Ovary (tissue), 9 donors: ENCODE data around the gene LRMDA. TPM values are rescaled to one million over a fixed set of nuclear protein-coding genes. Genes with fewer than 3 reads are reported as not detected.

Source experiments
- DNase-seq, 5 donors: peaks; one replicate each; pipeline ENCODE4 v3.0.0-alpha.2; 2019 to 2020
- H3K27ac ChIP-seq, 2 donors: fragments of 200-600 bp; one replicate each; pipeline versions ENCODE4 v1.5.1 to v1.8.0; 2019 to 2022
- H3K27me3 ChIP-seq: fragments of 200-600 bp; one replicate; pipeline ENCODE4 v1.8.0; 2022
- H3K36me3 ChIP-seq: fragments of 200-600 bp; sonication (generic); one replicate; pipeline ENCODE4 v1.5.1; 2019
- H3K4me1 ChIP-seq: one replicate; pipeline ENCODE4 v1.8.1; 2013; ENCODE audit warnings: mild to moderate bottlenecking, moderate library complexity; ENCODE audit not compliant: insufficient read depth
- H3K4me3 ChIP-seq: fragments of 200-600 bp; sonication (generic); one replicate; pipeline ENCODE4 v1.5.1; 2017
- H3K9me3 ChIP-seq, 2 donors: fragments of 200-600 bp in 1 of 2; sonication (generic) in 1 of 2; one replicate each; pipeline versions ENCODE4 v1.5.1 to v1.8.1; 2013 to 2019; ENCODE audit warnings: mild to moderate bottlenecking in 1 of 2, moderate library complexity in 1 of 2
- EP300 ChIP-seq: sonication (generic); formaldehyde crosslinking; IDR thresholded peaks from one replicate; pipeline ENCODE4 v1.6.1; 2017; ENCODE audit warnings: antibody characterized with exemption
- POLR2A ChIP-seq: fragments of 450-650 bp; IDR thresholded peaks from one replicate; pipeline ENCODE4 v1.6.1; 2017; ENCODE audit warnings: antibody characterized with exemption, mild to moderate bottlenecking, moderate library complexity
- WGBS, 3 donors: extraction: QIAGEN DNeasy Blood & Tissue Kit in 1 of 3; methylation state at CpG; one replicate each; pipeline versions ENCODE4 v1.1.5 to v1.1.7; 2013 to 2017; 5-methylcytosine and 5-hydroxymethylcytosine counted together
- intact Hi-C, 4 donors: fragments of 100-400 bp; cut with DNase I; formaldehyde crosslinking; loops; one replicate each; pipeline versions ENCODE4 v1.11.0 to v1.15.1; 2022 to 2023
- polyA plus RNA-seq, 2 donors: library from polyadenylated mRNA; stranded (reverse); fragments of 200-250 nt in 1 of 2; fragments of 350-450 nt in 1 of 2; fragmentation: Illumina TruSeq in 1 of 2; extraction: RNeasy Lipid Tissue Mini Kit (QIAGEN cat#74804) in 1 of 2; gene quantifications; one replicate each; pipeline ENCODE4 v1.2.3, GENCODE V29; 2013 to 2014
- total RNA-seq, 7 donors: library from RNA; depleted of rRNA in 2 of 7; stranded (reverse); fragments of >200 nt in 2 of 7; fragmentation: NEBNext Ultra II Directional in 3 of 7; extraction: Animal tissue kit (Norgen Biotek cat#: 25700) in 3 of 7; gene quantifications; one replicate each; pipeline versions ENCODE4 v1.1.0 to v1.2.4, GENCODE V29; 2016 to 2023
- TF ChIP-seq, protein P1 (sequence below), 3 donors: fragments of 450-650 bp in 2 of 3; fragments of 200-600 bp in 1 of 3; IDR thresholded peaks; one replicate each; pipeline versions ENCODE4 v1.5.1 to v1.8.0; 2016 to 2022; ENCODE audit warnings: antibody characterized with exemption in 3 of 3, mild to moderate bottlenecking in 1 of 3
- donor health status: DM: no; HTN: no; CAD: no; lungs with moderate emphysema.
- donor health status: DM: no; HTN: no; CAD: no.
- donor health status: Bipolar disorder and iron deficiency.
- donor health status: DM: yes; HTN: yes; CAD: no.
- donor health status: DM: no; HTN: no; CAD: no.
- donor health status: DM: yes; HTN: yes; CAD: no.

Gene LRMDA
- total and polyA plus RNA-seq, 9 donors: 14.8 to 30.7 (median 22.9) TPM

DNA sequence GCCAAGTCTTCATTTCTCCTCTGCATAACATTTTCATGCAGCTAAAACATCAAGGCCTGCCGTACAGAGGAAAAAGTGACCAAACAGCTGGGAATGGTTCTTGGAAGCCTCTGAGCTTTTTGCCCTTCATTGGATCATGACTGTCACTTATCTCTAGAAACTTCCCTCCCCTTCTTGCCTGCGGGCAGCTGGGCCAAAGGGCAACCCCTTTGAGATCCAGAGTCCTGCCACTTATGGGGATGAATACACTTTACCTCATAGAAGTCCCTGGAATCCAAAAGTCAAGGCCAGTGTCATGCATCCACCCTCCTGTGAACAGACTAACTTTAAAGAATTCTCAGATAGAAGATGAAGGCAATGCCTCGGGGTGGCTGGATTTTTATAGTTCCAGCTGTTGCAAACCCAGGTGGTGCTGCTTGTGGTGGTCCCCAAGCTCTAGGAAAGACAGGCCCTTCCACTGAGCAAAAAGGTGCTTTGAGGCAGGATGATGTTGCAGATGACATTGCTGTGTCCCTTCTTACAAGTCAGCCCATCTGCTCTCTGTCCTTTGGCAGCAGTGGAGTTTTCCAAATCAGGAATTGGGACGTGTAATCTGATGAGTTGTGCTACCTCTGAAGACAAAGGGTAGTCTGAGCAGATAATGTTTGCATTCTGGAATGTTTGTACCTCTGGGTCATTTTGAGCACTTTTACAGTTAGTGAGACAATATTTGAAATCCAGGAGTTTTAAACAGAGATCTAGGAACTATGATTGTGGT lies 64.2 kb downstream of the LRMDA start:
- Histone ChIP-seq H3K9me3 (no peaks in the 10 kb centered on the region), H3K36me3 (no peaks in the 10 kb centered on the region), H3K4me1 (peaks cover 13% of the 10 kb centered on the region), H3K4me3 (no peak overlapping the region), H3K27me3 (no peaks in the 10 kb centered on the region), H3K27ac (peak overlapping the region in 1 of 2 donors; percentile 22)
- peak in 1 of 5 donors; percentile 61 for DNase-seq
- intact Hi-C loops: no loop called here
- TF ChIP-seq, protein P1, sequence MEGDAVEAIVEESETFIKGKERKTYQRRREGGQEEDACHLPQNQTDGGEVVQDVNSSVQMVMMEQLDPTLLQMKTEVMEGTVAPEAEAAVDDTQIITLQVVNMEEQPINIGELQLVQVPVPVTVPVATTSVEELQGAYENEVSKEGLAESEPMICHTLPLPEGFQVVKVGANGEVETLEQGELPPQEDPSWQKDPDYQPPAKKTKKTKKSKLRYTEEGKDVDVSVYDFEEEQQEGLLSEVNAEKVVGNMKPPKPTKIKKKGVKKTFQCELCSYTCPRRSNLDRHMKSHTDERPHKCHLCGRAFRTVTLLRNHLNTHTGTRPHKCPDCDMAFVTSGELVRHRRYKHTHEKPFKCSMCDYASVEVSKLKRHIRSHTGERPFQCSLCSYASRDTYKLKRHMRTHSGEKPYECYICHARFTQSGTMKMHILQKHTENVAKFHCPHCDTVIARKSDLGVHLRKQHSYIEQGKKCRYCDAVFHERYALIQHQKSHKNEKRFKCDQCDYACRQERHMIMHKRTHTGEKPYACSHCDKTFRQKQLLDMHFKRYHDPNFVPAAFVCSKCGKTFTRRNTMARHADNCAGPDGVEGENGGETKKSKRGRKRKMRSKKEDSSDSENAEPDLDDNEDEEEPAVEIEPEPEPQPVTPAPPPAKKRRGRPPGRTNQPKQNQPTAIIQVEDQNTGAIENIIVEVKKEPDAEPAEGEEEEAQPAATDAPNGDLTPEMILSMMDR (IDR thresholded peaks at IDR 0.05): no peak
- TF ChIP-seq POLR2A: no peak
- TF ChIP-seq EP300: no peak
- 23 to 26% (median 25%) methylated on average over 4 of the region's 4 CpGs for WGBS, 3 donors

DNA sequence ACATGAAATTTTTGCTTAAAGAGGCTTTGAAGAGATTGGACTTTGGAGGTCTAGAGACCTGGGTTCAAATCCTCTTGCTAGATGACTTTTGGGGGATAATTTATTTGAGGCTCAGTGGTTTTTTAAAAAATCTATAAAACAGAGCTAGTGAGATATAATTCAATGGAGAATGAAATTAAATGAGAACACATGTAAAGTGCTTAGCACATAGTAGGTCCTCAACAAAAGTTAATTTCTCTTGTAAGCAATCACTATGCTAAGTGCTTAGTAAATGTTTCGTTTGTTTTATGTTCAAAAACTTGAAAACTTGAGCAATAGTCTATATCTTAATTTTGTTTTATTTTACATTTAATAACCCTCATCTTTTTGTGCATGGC lies 64.8 kb downstream of the LRMDA start:
- intact Hi-C loops: no loop called here
- Histone ChIP-seq H3K9me3 (no peaks in the 10 kb centered on the region), H3K4me1 (peaks cover 13% of the 10 kb centered on the region), H3K27me3 (no peaks in the 10 kb centered on the region), H3K36me3 (no peaks in the 10 kb centered on the region), H3K4me3 (no peak overlapping the region), H3K27ac (peak overlapping the region in 1 of 2 donors; percentile 22)
- WGBS, 3 donors: 94 to 97% (median 95%) methylated on average over 1 of the region's 1 CpG
- no peak for TF ChIP-seq POLR2A
- TF ChIP-seq, protein P1 (IDR thresholded peaks at IDR 0.05): no peak
- TF ChIP-seq EP300: no peak
- DNase-seq: no peak

DNA sequence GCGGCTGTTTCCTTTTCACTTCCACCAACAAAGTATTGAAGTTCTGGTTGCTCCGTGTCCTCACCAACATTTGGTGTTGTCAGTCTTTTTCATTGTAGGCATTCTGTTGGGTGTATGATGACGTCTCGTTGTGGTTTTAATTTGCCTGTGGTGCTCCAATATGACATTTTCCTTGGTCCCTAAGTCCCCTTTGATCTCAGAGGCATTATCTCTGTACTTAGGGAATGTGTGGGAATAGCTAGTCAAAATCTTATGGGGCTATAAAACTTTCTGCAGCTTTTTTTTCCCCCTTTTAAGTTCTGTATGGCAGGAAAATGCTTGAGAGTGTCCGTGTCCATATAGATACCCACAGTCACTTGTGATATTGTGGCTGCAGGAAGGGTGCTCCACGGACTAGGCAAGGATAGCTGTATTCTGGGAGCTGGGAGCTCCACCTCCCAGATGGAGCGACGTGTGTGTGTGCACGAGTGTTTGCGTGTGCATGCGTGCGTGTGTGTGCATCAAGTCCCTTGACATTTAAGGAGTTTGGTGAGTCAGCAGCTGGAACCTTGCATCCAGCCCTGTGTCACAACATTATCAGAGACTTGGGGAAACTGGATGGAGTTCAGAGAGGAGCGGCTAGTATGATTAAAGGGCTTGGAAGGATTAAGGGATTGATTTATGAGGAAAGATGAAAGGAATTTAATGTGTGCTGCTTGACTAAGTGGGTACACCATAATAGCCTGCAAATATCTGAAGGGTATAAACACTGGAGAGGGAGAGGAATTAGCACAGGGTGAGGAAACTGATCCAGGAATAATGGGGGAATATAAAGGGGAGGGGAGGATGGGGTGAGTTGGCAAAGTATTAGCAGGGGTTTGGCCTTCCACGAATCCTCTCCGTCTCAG lies 66.8 kb downstream of the LRMDA start:
- H3K9me3 ChIP-seq: no peaks in the 10 kb centered on the region
- H3K4me3 ChIP-seq: no peak overlapping the region
- H3K27ac ChIP-seq: peak overlapping the region in 1 of 2 donors; percentile 40
- intact Hi-C loops: no loop called here
- H3K36me3 ChIP-seq: no peaks in the 10 kb centered on the region
- peak; percentile 41 to 82 (median 68) for DNase-seq
- H3K4me1 ChIP-seq: peaks cover 13% of the 10 kb centered on the region
- H3K27me3 ChIP-seq: no peaks in the 10 kb centered on the region
- TF ChIP-seq POLR2A: no peak
- TF ChIP-seq EP300: no peak
- TF ChIP-seq, protein P1 (IDR thresholded peaks at IDR 0.05): no peak
- WGBS, 3 donors: 41 to 61% (median 48%) methylated on average over 15 of the region's 15 CpGs

DNA sequence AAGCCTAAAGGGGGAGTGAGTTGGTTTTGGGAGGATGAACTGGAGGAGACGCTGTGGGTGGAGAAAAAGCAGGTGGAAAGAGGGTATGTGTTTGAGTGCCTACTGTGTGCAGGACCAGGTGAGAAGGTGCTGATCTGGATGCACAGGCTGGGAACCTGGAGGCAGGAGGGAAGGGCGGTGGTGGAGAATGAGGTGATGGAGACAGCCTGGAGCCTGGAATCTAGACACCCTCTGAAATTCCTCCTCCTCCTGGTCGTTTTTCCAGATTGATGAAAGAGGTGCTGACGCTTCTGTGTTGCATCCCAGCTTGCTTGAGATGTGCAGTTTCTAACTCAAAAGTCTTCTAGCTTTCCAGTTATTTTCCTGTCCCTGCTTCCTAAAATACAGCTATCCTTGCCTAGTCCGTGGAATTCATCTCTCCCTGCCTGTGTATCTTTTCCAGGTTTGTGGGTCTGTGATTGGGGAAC lies 67.5 kb downstream of the LRMDA start:
- TF ChIP-seq, protein P1 (IDR thresholded peaks at IDR 0.05): no peak
- TF ChIP-seq EP300: no peak
- no peak for TF ChIP-seq POLR2A
- no peaks in the 10 kb centered on the region for H3K36me3 ChIP-seq
- WGBS, 3 donors: 44 to 66% (median 58%) methylated on average over 5 of the region's 5 CpGs
- H3K27ac ChIP-seq: peak overlapping the region in 1 of 2 donors; percentile 36
- H3K9me3 ChIP-seq: no peaks in the 10 kb centered on the region
- no peaks in the 10 kb centered on the region for H3K27me3 ChIP-seq
- no peak overlapping the region for H3K4me3 ChIP-seq
- intact Hi-C loops: no loop called here
- peaks cover 13% of the 10 kb centered on the region for H3K4me1 ChIP-seq
- peak in 1 of 5 donors; percentile 54 for DNase-seq
